Naive thymus-derived CD4-positive, alpha-beta T cell (primary cell): ENCODE measurements around the gene TTC7B. TPM values are rescaled to one million over a fixed set of nuclear protein-coding genes. Genes with fewer than 3 reads are reported as not detected.

Experiments
- ATAC-seq: fragments of 150-1000 bp; cut with Tn5 transposase; 2 replicates; pipeline ENCODE4 v1.10.0; 2021; ENCODE audit warnings: mild to moderate bottlenecking, moderate library complexity
- CTCF ChIA-PET: fragments of 350-600 bp; sonication (Branson Sonifier 250); formaldehyde crosslinking; loops from one replicate; lab custom pipeline; 2021; ENCODE audit warnings: antibody characterized with exemption; lab: Charles Lee
- POLR2A ChIA-PET: fragments of 350-600 bp; sonication (Branson Sonifier 250); formaldehyde crosslinking; loops from one replicate; lab custom pipeline; 2021; ENCODE audit warnings: antibody characterized with exemption, inconsistent platforms; lab: Charles Lee
- DNase-seq, 9 donors: peaks; one replicate each; pipeline versions ENCODE4 v3.0.0 to v3.0.0-alpha.2; 2020 to 2022; ENCODE audit warnings: mixed read lengths in 1 of 9
- H3K27ac ChIP-seq: one replicate; pipeline ENCODE4 v1.7.0; 2013; ENCODE audit warnings: mild to moderate bottlenecking, low read depth, low read length, moderate library complexity
- H3K27me3 ChIP-seq, 2 donors: one replicate each; pipeline ENCODE4 v1.7.0; 2013; ENCODE audit warnings: low read length in 2 of 2, mild to moderate bottlenecking in 2 of 2, moderate library complexity in 2 of 2; ENCODE audit not compliant: control insufficient read depth in 2 of 2, insufficient read depth in 2 of 2
- H3K36me3 ChIP-seq, 3 experiments: 1 replicate in 2 of 3; 2 replicates in 1 of 3; pipeline ENCODE4 v1.7.0; 2013; ENCODE audit warnings: low read length in 3 of 3, mild to moderate bottlenecking in 3 of 3, moderate library complexity in 1 of 3; ENCODE audit not compliant: insufficient read depth in 3 of 3, control insufficient read depth in 2 of 3
- H3K4me1 ChIP-seq, 2 donors: one replicate each; pipeline ENCODE4 v1.7.0; 2013; ENCODE audit warnings: low read length in 2 of 2, mild to moderate bottlenecking in 2 of 2, moderate library complexity in 1 of 2; ENCODE audit not compliant: control insufficient read depth in 2 of 2, insufficient read depth in 2 of 2
- H3K4me3 ChIP-seq: 2 replicates; pipeline ENCODE4 v1.7.0; 2013; ENCODE audit warnings: mild to moderate bottlenecking, low read length
- H3K9me3 ChIP-seq, 3 experiments: 1 replicate in 2 of 3; 2 replicates in 1 of 3; pipeline ENCODE4 v1.7.0; 2013; ENCODE audit warnings: low read length in 3 of 3; ENCODE audit not compliant: control insufficient read depth in 2 of 3
- H3K27ac Mint-ChIP-seq, 9 donors: one replicate each; pipeline ENCODE4 v1.8.0; 2020 to 2022; ENCODE audit warnings: mixed read lengths in 9 of 9, mild to moderate bottlenecking in 8 of 9, moderate library complexity in 5 of 9, inconsistent platforms in 2 of 9
- H3K27me3 Mint-ChIP-seq, 5 donors: one replicate each; pipeline ENCODE4 v1.8.0; 2021 to 2022; ENCODE audit warnings: mixed read lengths in 5 of 5, mild to moderate bottlenecking in 1 of 5
- H3K36me3 Mint-ChIP-seq, 5 donors: one replicate each; pipeline ENCODE4 v1.8.0; 2020 to 2022; ENCODE audit warnings: mixed read lengths in 5 of 5, mild to moderate bottlenecking in 3 of 5, inconsistent platforms in 1 of 5
- H3K4me1 Mint-ChIP-seq, 7 donors: one replicate each; pipeline ENCODE4 v1.8.0; 2020 to 2022; ENCODE audit warnings: mixed read lengths in 7 of 7, mild to moderate bottlenecking in 3 of 7, inconsistent platforms in 1 of 7
- H3K4me3 Mint-ChIP-seq, 10 donors: one replicate each; pipeline ENCODE4 v1.8.0; 2020 to 2022; ENCODE audit warnings: mild to moderate bottlenecking in 10 of 10, mixed read lengths in 10 of 10, moderate library complexity in 6 of 10, inconsistent platforms in 2 of 10
- H3K9me3 Mint-ChIP-seq, 11 donors: one replicate each; pipeline ENCODE4 v1.8.0; 2020 to 2022; ENCODE audit warnings: mixed read lengths in 11 of 11, mild to moderate bottlenecking in 4 of 11, inconsistent platforms in 1 of 11, moderate library complexity in 1 of 11
- intact Hi-C, 2 donors: fragments of 100-400 bp; cut with micrococcal nuclease; formaldehyde crosslinking; loops; one replicate each; pipeline ENCODE4 v1.15.1; 2023
- polyA plus RNA-seq, 2 donors: library from polyadenylated mRNA; unstranded; fragments of 300-500 nt; fragmentation: Illumina TruSeq; gene quantifications; one replicate each; pipeline ENCODE4 v1.2.3, GENCODE V29; 2021
- total RNA-seq, 6 experiments: library from RNA in 5 of 6; stranded (reverse) in 5 of 6; gene quantifications; 1 replicate in 5 of 6; 2 replicates in 1 of 6; pipeline ENCODE4 v1.2.3 and lab custom pipeline; 2021 to 2026

Gene TTC7B
- total and polyA plus RNA-seq, 7 experiments from 2014 or later = 0.08 to 9.5 (median 3.4) TPM; not detected in 2

DNA sequence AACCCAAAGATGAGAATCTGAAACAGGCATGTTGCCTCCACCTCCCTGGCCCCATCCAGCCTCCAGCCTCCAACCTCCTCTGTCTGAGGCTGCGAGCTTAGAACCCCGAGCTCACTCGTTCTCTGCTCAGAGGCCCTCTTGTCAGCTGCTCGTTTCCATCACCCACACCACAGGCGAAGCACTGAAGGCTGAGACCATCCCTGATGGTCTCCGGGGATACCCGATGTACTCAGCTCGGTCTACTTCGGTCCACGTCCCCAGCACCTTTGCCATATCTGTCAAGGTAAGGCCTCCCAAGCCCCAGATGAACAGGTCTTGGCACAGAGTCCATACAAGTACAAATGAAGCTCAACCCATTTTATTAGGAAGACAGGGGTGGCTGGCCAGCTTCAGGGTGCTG, 72.4 kb downstream of the TTC7B start:
- Histone ChIP-seq H3K4me1 (no peaks in the 10 kb centered on the region), H3K27ac (no peak overlapping the region), H3K36me3 (no peaks in the 10 kb centered on the region), H3K27me3 (no peaks in the 10 kb centered on the region), H3K4me3 (no peak overlapping the region), H3K9me3 (no peaks in the 10 kb centered on the region)
- ChIA-PET CTCF (interaction anchor here (0.7 kb wide), 1 partner anchor 15 kb away, joined by 3 read pairs; no protein-coding TSS in a partner anchor), POLR2A (no interaction called here)
- peaks cover 0 to 11% (median 4%) of the 10 kb centered on the region in 11 donors for H3K9me3 Mint-ChIP-seq
- no peak overlapping the region for H3K4me3 Mint-ChIP-seq
- peaks cover 0 to 3% (median 0%) of the 10 kb centered on the region in 5 donors for H3K36me3 Mint-ChIP-seq
- intact Hi-C loops = no loop called here
- H3K4me1 Mint-ChIP-seq = peaks cover 0 to 4% (median 0%) of the 10 kb centered on the region in 7 donors
- peaks cover 0 to 20% (median 2%) of the 10 kb centered on the region in 5 donors for H3K27me3 Mint-ChIP-seq
- no peak for ATAC-seq
- DNase-seq = no peak
- no peak overlapping the region for H3K27ac Mint-ChIP-seq

DNA sequence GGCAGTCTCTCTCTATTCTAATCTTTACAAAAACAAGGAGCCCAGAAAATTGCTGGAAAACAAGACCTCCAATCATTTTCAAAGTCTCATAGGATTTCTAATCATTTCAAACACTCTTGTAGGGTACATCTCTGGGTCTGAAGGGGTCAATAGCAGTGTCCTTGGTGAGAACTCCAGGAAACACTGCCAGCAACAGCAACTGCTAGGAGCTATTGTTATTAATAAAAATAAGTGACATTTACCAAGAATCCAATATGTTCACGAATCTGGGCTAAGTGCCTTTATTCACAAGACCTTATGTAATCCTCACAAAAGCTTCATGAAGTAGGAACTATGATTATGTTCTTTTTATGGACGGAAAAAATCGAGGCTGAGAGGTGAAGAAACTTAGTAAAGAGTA, 72.8 kb downstream of the TTC7B start:
- intact Hi-C loops = no loop called here
- no peaks in the 10 kb centered on the region for H3K4me1 ChIP-seq
- no peak for ATAC-seq
- ChIA-PET CTCF (no interaction called here), POLR2A (no interaction called here)
- Mint-ChIP-seq H3K36me3 (no peaks in the 10 kb centered on the region), H3K4me3 (no peak overlapping the region), H3K4me1 (peaks cover 0 to 4% (median 0%) of the 10 kb centered on the region in 7 donors), H3K27me3 (peaks cover 0 to 17% (median 0%) of the 10 kb centered on the region in 5 donors), H3K9me3 (peaks cover 0 to 7% (median under 1%) of the 10 kb centered on the region in 11 donors), H3K27ac (no peak overlapping the region)
- H3K27me3 ChIP-seq = no peaks in the 10 kb centered on the region
- DNase-seq = no peak
- no peak overlapping the region for H3K4me3 ChIP-seq
- no peaks in the 10 kb centered on the region for H3K36me3 ChIP-seq
- H3K27ac ChIP-seq = no peak overlapping the region
- no peaks in the 10 kb centered on the region for H3K9me3 ChIP-seq

DNA sequence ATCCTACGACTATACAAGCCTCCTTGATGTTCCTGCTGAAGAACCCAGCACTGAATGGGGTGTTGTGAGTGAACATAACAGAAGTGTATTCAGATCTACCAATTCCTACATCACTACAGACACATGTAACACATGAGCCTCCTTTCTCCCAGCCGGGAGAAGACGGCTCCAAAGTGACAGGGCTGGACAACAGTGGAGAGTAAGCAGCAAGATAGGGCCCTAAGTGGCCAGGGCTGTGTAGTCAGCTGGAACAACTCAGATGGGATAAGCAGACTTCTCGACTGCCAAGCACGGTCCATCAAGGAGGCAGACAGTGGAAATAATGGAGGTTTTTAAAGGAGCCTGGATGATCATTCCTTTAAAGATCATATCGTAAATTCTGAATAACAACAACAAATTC, 73.5 kb downstream of the TTC7B start:
- Mint-ChIP-seq H3K4me3 (no peak overlapping the region), H3K4me1 (peaks cover 0 to 4% (median 0%) of the 10 kb centered on the region in 7 donors), H3K27ac (no peak overlapping the region), H3K36me3 (no peaks in the 10 kb centered on the region), H3K9me3 (peaks cover 0 to 2% (median 0%) of the 10 kb centered on the region in 11 donors), H3K27me3 (peaks cover 0 to 13% (median 0%) of the 10 kb centered on the region in 5 donors)
- H3K36me3 ChIP-seq = no peaks in the 10 kb centered on the region
- no peaks in the 10 kb centered on the region for H3K27me3 ChIP-seq
- H3K9me3 ChIP-seq = no peaks in the 10 kb centered on the region
- H3K4me3 ChIP-seq = no peak overlapping the region
- intact Hi-C loops = no loop called here
- no peak overlapping the region for H3K27ac ChIP-seq
- POLR2A ChIA-PET = no interaction called here
- ATAC-seq (no peak), DNase-seq (no peak)
- no peaks in the 10 kb centered on the region for H3K4me1 ChIP-seq
- CTCF ChIA-PET = no interaction called here

DNA sequence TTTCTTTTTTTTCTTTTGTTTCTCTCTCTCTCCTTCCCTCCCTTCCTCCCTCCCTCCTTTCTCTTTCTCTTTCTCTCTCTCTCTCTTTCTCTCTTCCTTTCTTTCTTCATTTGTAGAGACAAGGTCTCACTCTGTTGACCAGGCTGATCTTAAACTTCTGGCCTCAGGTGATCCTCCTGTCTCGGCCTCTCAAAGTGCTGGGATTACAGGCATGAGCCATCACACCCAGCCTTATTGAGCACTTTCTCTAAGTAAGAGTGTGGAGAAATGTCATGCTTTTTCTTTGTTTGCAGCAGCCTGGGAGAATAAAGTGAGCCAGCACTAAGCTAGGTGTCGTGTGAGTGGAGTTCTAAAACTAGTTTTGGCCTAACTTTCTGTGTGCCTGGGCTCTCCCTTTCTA, 74.0 kb downstream of the TTC7B start:
- Histone ChIP-seq H3K36me3 (no peaks in the 10 kb centered on the region), H3K9me3 (no peaks in the 10 kb centered on the region), H3K4me3 (no peak overlapping the region), H3K27ac (no peak overlapping the region), H3K4me1 (no peaks in the 10 kb centered on the region), H3K27me3 (no peaks in the 10 kb centered on the region)
- peaks cover 0 to 4% (median 0%) of the 10 kb centered on the region in 7 donors for H3K4me1 Mint-ChIP-seq
- no peaks in the 10 kb centered on the region for H3K36me3 Mint-ChIP-seq
- intact Hi-C loops = no loop called here
- CTCF ChIA-PET = interaction anchor here (1.0 kb wide), 1 partner anchor 374 kb away, joined by 3 read pairs; no protein-coding TSS in a partner anchor
- peaks cover 0 to 8% (median 0%) of the 10 kb centered on the region in 5 donors for H3K27me3 Mint-ChIP-seq
- POLR2A ChIA-PET = no interaction called here
- H3K4me3 Mint-ChIP-seq = no peak overlapping the region
- H3K9me3 Mint-ChIP-seq = no peaks in the 10 kb centered on the region
- H3K27ac Mint-ChIP-seq = no peak overlapping the region
- ATAC-seq = no peak
- DNase-seq = no peak

DNA sequence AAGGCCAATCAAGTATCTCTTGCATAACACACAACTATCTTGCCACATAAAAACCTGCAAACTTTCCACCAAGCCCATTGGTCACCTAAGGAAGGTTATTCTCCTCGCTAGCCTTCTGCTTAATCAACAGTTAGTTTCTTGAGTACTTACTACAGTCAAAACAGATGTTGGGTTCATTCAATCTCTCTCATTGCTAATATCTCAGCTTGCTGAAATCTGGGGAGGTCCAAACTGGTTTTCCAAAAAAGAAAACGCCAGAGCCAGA, 74.6 kb downstream of the TTC7B start:
- Histone ChIP-seq H3K4me1 (no peaks in the 10 kb centered on the region), H3K4me3 (no peak overlapping the region), H3K36me3 (no peaks in the 10 kb centered on the region), H3K9me3 (no peaks in the 10 kb centered on the region), H3K27me3 (no peaks in the 10 kb centered on the region), H3K27ac (no peak overlapping the region)
- no peak for ATAC-seq
- Mint-ChIP-seq H3K4me1 (peaks cover 0 to 4% (median 0%) of the 10 kb centered on the region in 7 donors), H3K4me3 (no peak overlapping the region), H3K9me3 (no peaks in the 10 kb centered on the region), H3K27ac (no peak overlapping the region), H3K27me3 (peaks cover 0 to 5% (median 0%) of the 10 kb centered on the region in 5 donors), H3K36me3 (no peaks in the 10 kb centered on the region)
- DNase-seq = no peak
- ChIA-PET CTCF (interaction anchor here (1.0 kb wide), 1 partner anchor 373 kb away, joined by 3 read pairs; no protein-coding TSS in a partner anchor), POLR2A (no interaction called here)
- intact Hi-C loops = no loop called here

DNA sequence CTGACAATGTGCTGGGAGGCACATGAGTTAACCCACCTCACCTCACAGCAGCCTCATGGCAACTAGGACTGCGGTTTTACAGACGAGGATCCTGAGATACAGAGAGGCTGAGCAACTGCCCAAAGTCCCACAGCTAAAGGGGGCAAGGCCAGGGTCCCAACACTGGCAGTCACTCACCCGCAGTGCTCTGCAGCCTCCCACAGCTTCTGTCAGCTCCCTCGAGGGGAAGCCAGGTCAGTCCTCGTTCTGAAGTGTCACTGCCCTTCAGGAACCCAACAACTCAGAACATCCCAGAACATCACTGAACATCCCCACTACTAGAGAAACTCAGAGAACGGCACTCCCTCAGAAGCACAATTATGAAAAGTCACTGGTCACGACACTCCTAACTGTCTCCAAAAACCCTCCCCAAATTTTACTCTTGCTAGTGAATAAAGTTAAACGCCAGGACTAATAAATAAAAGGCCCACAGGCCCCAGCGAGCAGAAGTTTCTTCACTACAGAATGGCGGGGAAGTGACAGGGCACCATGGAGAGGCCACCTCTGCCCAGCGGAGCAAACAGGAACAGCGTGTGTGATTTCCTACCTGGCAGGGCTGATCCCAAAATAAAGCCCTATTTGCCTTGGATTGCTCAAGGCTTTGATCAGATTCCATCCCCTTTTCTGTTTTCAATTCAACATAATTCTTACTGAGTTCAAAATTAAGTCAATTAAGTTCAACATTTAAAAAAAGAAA, 75.1 kb downstream of the TTC7B start:
- Mint-ChIP-seq H3K9me3 (no peaks in the 10 kb centered on the region), H3K27ac (no peak overlapping the region), H3K4me1 (peaks cover 0 to 4% (median 0%) of the 10 kb centered on the region in 7 donors), H3K36me3 (no peaks in the 10 kb centered on the region), H3K27me3 (peaks cover 0 to 5% (median 0%) of the 10 kb centered on the region in 5 donors), H3K4me3 (no peak overlapping the region)
- H3K4me3 ChIP-seq = no peak overlapping the region
- intact Hi-C loops = no loop called here
- ChIA-PET POLR2A (no interaction called here), CTCF (interaction anchor here (1.0 kb wide), 1 partner anchor 372 kb away, joined by 3 read pairs; no protein-coding TSS in a partner anchor)
- DNase-seq (no peak), ATAC-seq (no peak)
- H3K9me3 ChIP-seq = no peaks in the 10 kb centered on the region
- H3K36me3 ChIP-seq = no peaks in the 10 kb centered on the region
- H3K4me1 ChIP-seq = no peaks in the 10 kb centered on the region
- H3K27me3 ChIP-seq = no peaks in the 10 kb centered on the region
- no peak overlapping the region for H3K27ac ChIP-seq

DNA sequence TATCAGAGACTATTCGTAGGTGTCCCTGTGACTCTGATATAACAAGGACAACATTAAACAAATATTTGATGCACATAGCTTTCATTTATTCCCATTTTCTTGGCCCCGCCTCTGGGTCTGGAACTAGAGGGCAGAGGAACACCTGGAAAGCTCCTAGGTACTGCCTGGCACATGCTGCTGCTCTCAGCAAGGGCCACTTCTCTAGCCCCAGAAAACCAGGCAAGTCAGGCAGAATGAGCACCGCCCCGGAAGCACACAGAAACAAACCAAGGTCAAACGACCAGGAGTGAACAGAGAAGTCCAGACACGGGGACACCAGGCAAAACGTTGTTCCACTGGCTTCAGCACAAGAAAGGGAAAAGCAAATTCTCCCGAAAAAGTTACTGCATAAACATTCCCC, 76.1 kb downstream of the TTC7B start:
- no peak overlapping the region for H3K4me3 Mint-ChIP-seq
- H3K4me3 ChIP-seq = no peak overlapping the region
- H3K9me3 ChIP-seq = no peaks in the 10 kb centered on the region
- H3K36me3 Mint-ChIP-seq = no peaks in the 10 kb centered on the region
- H3K4me1 ChIP-seq = no peaks in the 10 kb centered on the region
- intact Hi-C loops = no loop called here
- CTCF ChIA-PET = no interaction called here
- no peaks in the 10 kb centered on the region for H3K27me3 Mint-ChIP-seq
- DNase-seq = no peak
- H3K36me3 ChIP-seq = no peaks in the 10 kb centered on the region
- H3K27ac ChIP-seq = no peak overlapping the region
- H3K27me3 ChIP-seq = no peaks in the 10 kb centered on the region
- H3K4me1 Mint-ChIP-seq = peaks cover 0 to 4% (median 0%) of the 10 kb centered on the region in 7 donors
- H3K27ac Mint-ChIP-seq = no peak overlapping the region
- no peak for ATAC-seq
- no peaks in the 10 kb centered on the region for H3K9me3 Mint-ChIP-seq
- POLR2A ChIA-PET = interaction anchor here (0.7 kb wide), 1 partner anchor 18 kb away, joined by 4 read pairs; no protein-coding TSS in a partner anchor
